ENCODE measurements around the gene AMER3. TPM values are rescaled to one million over a fixed set of nuclear protein-coding genes. Genes with fewer than 3 reads are reported as not detected.
A peak's percentile ranks its signal among the peaks of the same experiment; 100 is the strongest.

The AMER3 gene
- total and polyA plus RNA-seq, 2 experiments from 2014 or later: 0.05 to 1.00 TPM

- Histone ChIP-seq H3K27ac (no peak overlapping the region), H4K20me1 (ENCODE audit: insufficient read depth, poor library complexity, severe bottlenecking) (no peaks in the 10 kb centered on the region), H3K4me1 (ENCODE audit: insufficient read depth) (no peaks in the 10 kb centered on the region), H3K27me3 (peaks cover 4% of the 10 kb centered on the region), H3K79me2 (no peaks in the 10 kb centered on the region), H3K4me3 (no peak overlapping the region), H2AFZ (no peak overlapping the region), H3K9me2 (replicated peaks; ENCODE audit: insufficient read depth) (no peaks in the 10 kb centered on the region), H3K36me3 (replicated peaks; ENCODE audit: insufficient read depth, low read depth) (no peaks in the 10 kb centered on the region), H3K4me2 (no peak overlapping the region), H3K9me3 (ENCODE audit: low read depth) (no peaks in the 10 kb centered on the region)
- WGBS (ENCODE audit: low lambda C conversion rate, missing lambda C conversion rate): 86% methylated on average over 6 of the region's 6 CpGs
- DNase-seq (ENCODE audit: low spot score): no peak
- TF ChIP-seq EZH2 (IDR thresholded peaks at IDR 0.05; ENCODE audit: borderline replicate concordance) (no peak), EZH2phosphoT487 (IDR thresholded peaks at IDR 0.05; ENCODE audit: low read depth, severe bottlenecking, unreplicated experiment) (no peak)
- TF ChIP-seq, protein P1, sequence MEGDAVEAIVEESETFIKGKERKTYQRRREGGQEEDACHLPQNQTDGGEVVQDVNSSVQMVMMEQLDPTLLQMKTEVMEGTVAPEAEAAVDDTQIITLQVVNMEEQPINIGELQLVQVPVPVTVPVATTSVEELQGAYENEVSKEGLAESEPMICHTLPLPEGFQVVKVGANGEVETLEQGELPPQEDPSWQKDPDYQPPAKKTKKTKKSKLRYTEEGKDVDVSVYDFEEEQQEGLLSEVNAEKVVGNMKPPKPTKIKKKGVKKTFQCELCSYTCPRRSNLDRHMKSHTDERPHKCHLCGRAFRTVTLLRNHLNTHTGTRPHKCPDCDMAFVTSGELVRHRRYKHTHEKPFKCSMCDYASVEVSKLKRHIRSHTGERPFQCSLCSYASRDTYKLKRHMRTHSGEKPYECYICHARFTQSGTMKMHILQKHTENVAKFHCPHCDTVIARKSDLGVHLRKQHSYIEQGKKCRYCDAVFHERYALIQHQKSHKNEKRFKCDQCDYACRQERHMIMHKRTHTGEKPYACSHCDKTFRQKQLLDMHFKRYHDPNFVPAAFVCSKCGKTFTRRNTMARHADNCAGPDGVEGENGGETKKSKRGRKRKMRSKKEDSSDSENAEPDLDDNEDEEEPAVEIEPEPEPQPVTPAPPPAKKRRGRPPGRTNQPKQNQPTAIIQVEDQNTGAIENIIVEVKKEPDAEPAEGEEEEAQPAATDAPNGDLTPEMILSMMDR (IDR thresholded peaks at IDR 0.05; ENCODE audit: poor library complexity): no peak
Measured at GRCh38 chr2:130749641-130750040, 5.7 kb upstream of the AMER3 start.

GRCh38 chr2:130754811-130755210 lies 529 bp upstream of the AMER3 start:
- WGBS (ENCODE audit: low lambda C conversion rate, missing lambda C conversion rate): 64% methylated on average over 8 of the region's 8 CpGs
- no peaks in the 10 kb centered on the region for H3K36me3 ChIP-seq (replicated peaks; ENCODE audit: insufficient read depth, low read depth)
- no peaks in the 10 kb centered on the region for H3K9me3 ChIP-seq (ENCODE audit: low read depth)
- peaks cover 39% of the 10 kb centered on the region for H3K27me3 ChIP-seq
- H4K20me1 ChIP-seq (ENCODE audit: insufficient read depth, poor library complexity, severe bottlenecking): no peaks in the 10 kb centered on the region
- no peaks in the 10 kb centered on the region for H3K9me2 ChIP-seq (replicated peaks; ENCODE audit: insufficient read depth)
- TF ChIP-seq, protein P1 (IDR thresholded peaks at IDR 0.05; ENCODE audit: poor library complexity): no peak
- TF ChIP-seq EZH2phosphoT487 (IDR thresholded peaks at IDR 0.05; ENCODE audit: low read depth, severe bottlenecking, unreplicated experiment) (no peak), EZH2 (IDR thresholded peaks at IDR 0.05; ENCODE audit: borderline replicate concordance) (no peak)
- no peaks in the 10 kb centered on the region for H3K4me1 ChIP-seq (ENCODE audit: insufficient read depth)
- H3K79me2 ChIP-seq: no peaks in the 10 kb centered on the region
- DNase-seq (ENCODE audit: low spot score): no peak
- peak overlapping the region; percentile 97 for H3K4me2 ChIP-seq
- H3K4me3 ChIP-seq: no peak overlapping the region
- no peak overlapping the region for H3K27ac ChIP-seq
- H2AFZ ChIP-seq: no peak overlapping the region

DNA sequence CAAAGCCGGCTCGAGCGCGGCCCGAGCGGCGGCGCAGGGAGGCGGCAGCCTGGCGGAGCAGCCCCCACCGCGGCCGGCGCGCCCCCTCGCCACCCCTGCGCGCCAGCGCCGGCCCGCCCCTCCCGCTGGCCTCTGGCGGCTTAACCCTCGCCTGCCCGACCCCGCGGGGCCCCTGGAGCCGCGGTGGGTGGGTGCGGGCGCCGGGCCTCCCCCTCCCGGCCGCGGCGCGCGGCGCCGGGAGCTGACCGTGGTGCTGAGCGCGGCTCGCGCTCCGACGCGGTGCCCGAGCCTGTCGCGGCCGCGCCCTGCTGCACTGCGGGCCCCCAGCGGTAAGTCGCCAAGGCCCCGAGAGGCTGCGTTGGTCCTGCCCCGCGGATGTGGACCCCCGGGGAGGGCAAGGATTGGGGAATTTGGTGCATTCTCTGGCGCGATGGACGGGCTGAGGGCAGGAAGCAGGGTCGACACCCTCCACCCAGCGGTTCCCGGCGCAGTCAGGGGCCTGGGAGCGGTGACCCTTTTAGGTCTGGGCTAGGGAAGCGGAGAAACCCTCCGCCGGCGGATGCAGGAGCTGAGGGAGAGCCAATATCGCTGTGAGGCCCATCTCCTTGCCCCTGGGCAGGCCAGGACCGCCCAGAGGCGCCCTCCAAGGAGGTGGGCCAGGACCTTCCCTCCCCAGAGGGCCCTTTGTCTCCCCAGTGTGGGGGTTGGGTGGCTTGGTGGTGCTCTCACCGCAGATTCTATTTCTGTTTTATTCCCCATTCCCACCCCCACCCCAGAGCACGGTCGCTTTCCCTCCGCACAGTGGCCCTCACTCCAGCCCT lies 923 bp downstream of the AMER3 start:
- TF ChIP-seq EZH2 (IDR thresholded peaks at IDR 0.05; ENCODE audit: borderline replicate concordance): no peak
- no peak for TF ChIP-seq EZH2phosphoT487 (IDR thresholded peaks at IDR 0.05; ENCODE audit: low read depth, severe bottlenecking, unreplicated experiment)
- TF ChIP-seq, protein P1 (IDR thresholded peaks at IDR 0.05; ENCODE audit: poor library complexity): no peak
- H3K27me3 ChIP-seq: peaks cover 39% of the 10 kb centered on the region
- peak overlapping the region; percentile 77 for H3K27ac ChIP-seq
- peak; percentile 81 for DNase-seq (ENCODE audit: low spot score)
- H3K9me2 ChIP-seq (replicated peaks; ENCODE audit: insufficient read depth): no peaks in the 10 kb centered on the region
- H3K36me3 ChIP-seq (replicated peaks; ENCODE audit: insufficient read depth, low read depth): no peaks in the 10 kb centered on the region
- WGBS (ENCODE audit: low lambda C conversion rate, missing lambda C conversion rate): 2% methylated on average over 28 of the region's 80 CpGs
- peak overlapping the region; percentile 42 for H3K4me3 ChIP-seq
- H2AFZ ChIP-seq: no peak overlapping the region
- H3K79me2 ChIP-seq: no peaks in the 10 kb centered on the region
- no peaks in the 10 kb centered on the region for H3K9me3 ChIP-seq (ENCODE audit: low read depth)
- no peaks in the 10 kb centered on the region for H4K20me1 ChIP-seq (ENCODE audit: insufficient read depth, poor library complexity, severe bottlenecking)
- H3K4me2 ChIP-seq: peak overlapping the region; percentile 97
- no peaks in the 10 kb centered on the region for H3K4me1 ChIP-seq (ENCODE audit: insufficient read depth)

All from hepatocyte (in vitro differentiated cells).